GM21717 (cell line): ENCODE measurements around the gene RPH3AL.
"Not testable (repeated sequence)": the region's sequence is repeated elsewhere in the genome, so short reads cannot be mapped to it uniquely, and the experiment has no call there.

ENCODE experiments used
- ATAC-seq: cut with Tn5 transposase; IDR thresholded peaks from one replicate; pipeline ENCODE4 v1.9.1; 2021; ENCODE audit warnings: mild to moderate bottlenecking, moderate library complexity; ENCODE audit not compliant: unreplicated experiment

RPH3AL gene

GRCh38 chr17:227946-228615, 124.5 kb downstream of the RPH3AL start:
- ATAC-seq, result no peak

- no peak for ATAC-seq
Observed at GRCh38 chr17:227078-227945, 125.3 kb downstream of the RPH3AL start.

GRCh38 chr17:226108-227077, 126.2 kb downstream of the RPH3AL start:
- no peak for ATAC-seq

- ATAC-seq, result no peak
Observed at GRCh38 chr17:225551-225950, 127.1 kb downstream of the RPH3AL start.

- not testable (repeated sequence) for ATAC-seq
Observed at GRCh38 chr17:224576-224975, 128.0 kb downstream of the RPH3AL start.

GRCh38 chr17:223723-224471, 128.7 kb downstream of the RPH3AL start:
- ATAC-seq, result no peak

GRCh38 chr17:222172-222571, 130.4 kb downstream of the RPH3AL start:
- no peak for ATAC-seq

GRCh38 chr17:219696-220095, 132.9 kb downstream of the RPH3AL start:
- ATAC-seq, result no peak

- no peak for ATAC-seq
Observed at GRCh38 chr17:218432-219110, 134.0 kb downstream of the RPH3AL start.

- no peak for ATAC-seq
Observed at GRCh38 chr17:216625-217024, 136.0 kb downstream of the RPH3AL start.

- ATAC-seq, result not testable (repeated sequence)
Observed at GRCh38 chr17:215563-216478, 136.8 kb downstream of the RPH3AL start.

GRCh38 chr17:214881-215331, 137.7 kb downstream of the RPH3AL start:
- ATAC-seq, result no peak

GRCh38 chr17:213286-214105, 139.1 kb downstream of the RPH3AL start:
- ATAC-seq, result no peak

GRCh38 chr17:210402-210801, 142.2 kb downstream of the RPH3AL start:
- ATAC-seq, result no peak

- no peak for ATAC-seq
Observed at GRCh38 chr17:208429-208828, 144.2 kb downstream of the RPH3AL start.

- ATAC-seq, result no peak
Observed at GRCh38 chr17:207775-208174, 144.8 kb downstream of the RPH3AL start.

- ATAC-seq, result no peak
Observed at GRCh38 chr17:206941-207560, 145.6 kb downstream of the RPH3AL start.
